Activated B cell treated with CpG ODN at 0.5 μM for 24 hours (primary cell): ENCODE measurements around the gene CCDC102B. TPM values are rescaled to one million over a fixed set of nuclear protein-coding genes. Genes with fewer than 3 reads are reported as not detected.

Source experiments
- ATAC-seq: fragments of 200-7000 bp; cut with Tn5 transposase; one replicate; pipeline ENCODE4 v1.10.0; 2021; ENCODE audit warnings: low read depth, mild to moderate bottlenecking, moderate library complexity
- CTCF ChIA-PET: fragments of 350-600 bp; sonication (Branson Sonifier 250); formaldehyde crosslinking; loops from one replicate; lab custom pipeline; 2021; ENCODE audit warnings: antibody characterized with exemption; lab: Charles Lee
- POLR2A ChIA-PET: fragments of 350-600 bp; sonication (Branson Sonifier 250); formaldehyde crosslinking; loops from one replicate; lab custom pipeline; 2021; ENCODE audit warnings: antibody characterized with exemption; lab: Charles Lee
- DNase-seq: peaks from one replicate; pipeline ENCODE4 v3.0.0; 2022
- H3K27ac Mint-ChIP-seq: one replicate; pipeline ENCODE4 v1.8.0; 2020; ENCODE audit warnings: mixed read lengths
- H3K27me3 Mint-ChIP-seq: one replicate; pipeline ENCODE4 v1.8.0; 2021; ENCODE audit warnings: mixed read lengths
- H3K36me3 Mint-ChIP-seq: one replicate; pipeline ENCODE4 v1.8.0; 2021; ENCODE audit warnings: low read depth, mixed read lengths
- H3K4me1 Mint-ChIP-seq: one replicate; pipeline ENCODE4 v1.8.0; 2021; ENCODE audit warnings: mixed read lengths
- H3K4me3 Mint-ChIP-seq: one replicate; pipeline ENCODE4 v1.8.0; 2020; ENCODE audit warnings: mild to moderate bottlenecking, mixed read lengths
- H3K9me3 Mint-ChIP-seq: one replicate; pipeline ENCODE4 v1.8.0; 2020; ENCODE audit warnings: mixed read lengths
- intact Hi-C: fragments of 100-400 bp; cut with micrococcal nuclease; formaldehyde crosslinking; loops from one replicate; pipeline ENCODE4 v1.15.1; 2024
- total RNA-seq: library from RNA; stranded (reverse); gene quantifications from 2 replicates; pipeline ENCODE4 v1.2.3, GENCODE V29; 2022
- TF ChIP-seq, protein P1 (sequence below): fragments of 200-600 bp; IDR thresholded peaks from one replicate; pipeline ENCODE4 v1.8.0; 2022; ENCODE audit warnings: antibody characterized with exemption, mild to moderate bottlenecking

The CCDC102B gene
- total RNA-seq, 1 donor from 2014 or later = 1.8 TPM

DNA sequence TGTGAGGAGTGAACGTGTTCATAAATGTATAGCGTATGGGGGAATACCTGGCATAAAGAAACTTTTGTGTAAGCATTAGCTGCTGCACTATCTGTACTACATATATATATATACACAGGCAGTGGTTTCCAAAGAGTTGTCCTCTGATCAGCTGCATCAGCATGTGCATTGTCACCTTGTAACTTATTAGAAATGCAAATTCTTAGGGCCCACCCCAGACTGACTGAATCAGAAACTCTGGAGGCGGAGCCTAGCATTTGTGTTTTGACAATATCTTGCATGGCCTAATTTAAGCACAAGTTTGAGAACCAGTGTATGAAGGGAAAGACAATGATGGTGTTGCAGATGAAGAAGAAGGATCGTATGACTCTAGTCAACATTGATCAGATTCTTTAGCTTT lies 299.5 kb downstream of the CCDC102B start:
- ChIA-PET CTCF (no interaction called here), POLR2A (no interaction called here)
- DNase-seq = no peak
- intact Hi-C loops = no loop called here
- H3K9me3 Mint-ChIP-seq = no peaks in the 10 kb centered on the region
- ATAC-seq = no peak
- H3K4me3 Mint-ChIP-seq = no peak overlapping the region
- no peaks in the 10 kb centered on the region for H3K36me3 Mint-ChIP-seq
- H3K4me1 Mint-ChIP-seq = no peaks in the 10 kb centered on the region
- H3K27me3 Mint-ChIP-seq = no peaks in the 10 kb centered on the region
- H3K27ac Mint-ChIP-seq = no peak overlapping the region
- TF ChIP-seq, protein P1, sequence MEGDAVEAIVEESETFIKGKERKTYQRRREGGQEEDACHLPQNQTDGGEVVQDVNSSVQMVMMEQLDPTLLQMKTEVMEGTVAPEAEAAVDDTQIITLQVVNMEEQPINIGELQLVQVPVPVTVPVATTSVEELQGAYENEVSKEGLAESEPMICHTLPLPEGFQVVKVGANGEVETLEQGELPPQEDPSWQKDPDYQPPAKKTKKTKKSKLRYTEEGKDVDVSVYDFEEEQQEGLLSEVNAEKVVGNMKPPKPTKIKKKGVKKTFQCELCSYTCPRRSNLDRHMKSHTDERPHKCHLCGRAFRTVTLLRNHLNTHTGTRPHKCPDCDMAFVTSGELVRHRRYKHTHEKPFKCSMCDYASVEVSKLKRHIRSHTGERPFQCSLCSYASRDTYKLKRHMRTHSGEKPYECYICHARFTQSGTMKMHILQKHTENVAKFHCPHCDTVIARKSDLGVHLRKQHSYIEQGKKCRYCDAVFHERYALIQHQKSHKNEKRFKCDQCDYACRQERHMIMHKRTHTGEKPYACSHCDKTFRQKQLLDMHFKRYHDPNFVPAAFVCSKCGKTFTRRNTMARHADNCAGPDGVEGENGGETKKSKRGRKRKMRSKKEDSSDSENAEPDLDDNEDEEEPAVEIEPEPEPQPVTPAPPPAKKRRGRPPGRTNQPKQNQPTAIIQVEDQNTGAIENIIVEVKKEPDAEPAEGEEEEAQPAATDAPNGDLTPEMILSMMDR = no peak

GRCh38 chr18:69102959-69103358 lies 305.1 kb downstream of the CCDC102B start:
- Mint-ChIP-seq H3K36me3 (no peaks in the 10 kb centered on the region), H3K9me3 (no peaks in the 10 kb centered on the region), H3K4me3 (no peak overlapping the region), H3K4me1 (no peaks in the 10 kb centered on the region), H3K27ac (no peak overlapping the region), H3K27me3 (no peaks in the 10 kb centered on the region)
- intact Hi-C loops = no loop called here
- no peak for ATAC-seq
- TF ChIP-seq, protein P1 = no peak
- ChIA-PET CTCF (no interaction called here), POLR2A (no interaction called here)
- DNase-seq = no peak

Other genes with a start within 250 kb of the CCDC102B start
- 47.0 and 59.9 TPM in 2 replicates for gene TMX3, start 83.0 kb upstream of the CCDC102B start, total RNA-seq